ENCODE measurements around the gene RERE. TPM values are rescaled to one million over a fixed set of nuclear protein-coding genes. Genes with fewer than 3 reads are reported as not detected.

The RERE gene
- total and polyA plus RNA-seq, 12 donors = 46.5 to 163 (median 139) TPM

GRCh38 chr1:8796812-8797211, 20.6 kb downstream of the RERE start:
- TF ChIP-seq CTCF (IDR thresholded peaks at IDR 0.05) = no peak
- no peaks in the 10 kb centered on the region for H3K9me3 ChIP-seq
- 32 to 48% methylated on average over 3 of the region's 3 CpGs for WGBS, 2 donors
- DNase-seq (no peak), ATAC-seq (no peak)
- H3K27me3 ChIP-seq = no peaks in the 10 kb centered on the region
- no peak overlapping the region for H3K4me3 ChIP-seq
- H3K36me3 ChIP-seq = peaks cover 0 to 10% (median 0%) of the 10 kb centered on the region in 9 donors
- no peak overlapping the region for H3K27ac ChIP-seq
- intact Hi-C loops (cut with DNase I) = no loop called here
- H3K4me1 ChIP-seq = no peaks in the 10 kb centered on the region

GRCh38 chr1:8794605-8795004, 22.8 kb downstream of the RERE start:
- ATAC-seq = no peak
- peaks cover 0 to 10% (median 0%) of the 10 kb centered on the region in 9 donors for H3K36me3 ChIP-seq
- H3K4me3 ChIP-seq = no peak overlapping the region
- no peak overlapping the region for H3K27ac ChIP-seq
- intact Hi-C loops (cut with DNase I) = no loop called here
- no peak for TF ChIP-seq CTCF (IDR thresholded peaks at IDR 0.05)
- 98 to 99% methylated on average over 3 of the region's 3 CpGs for WGBS, 2 donors
- no peaks in the 10 kb centered on the region for H3K9me3 ChIP-seq
- DNase-seq = no peak
- no peaks in the 10 kb centered on the region for H3K27me3 ChIP-seq
- peaks cover 0 to 9% (median 0%) of the 10 kb centered on the region in 9 donors for H3K4me1 ChIP-seq

- DNase-seq = no peak
- intact Hi-C loops (cut with DNase I) = no loop called here
- H3K27ac ChIP-seq = no peak overlapping the region
- no peak for ATAC-seq
- H3K27me3 ChIP-seq = no peaks in the 10 kb centered on the region
- H3K4me3 ChIP-seq = no peak overlapping the region
- no peak for TF ChIP-seq CTCF (IDR thresholded peaks at IDR 0.05)
- H3K4me1 ChIP-seq = peaks cover 0 to 9% (median 0%) of the 10 kb centered on the region in 9 donors
- 96 to 98% methylated on average over 3 of the region's 3 CpGs for WGBS, 2 donors
- peaks cover 0 to 17% (median 0%) of the 10 kb centered on the region in 9 donors for H3K36me3 ChIP-seq
- no peaks in the 10 kb centered on the region for H3K9me3 ChIP-seq
Measured at GRCh38 chr1:8791819-8792218, 25.6 kb downstream of the RERE start.

GRCh38 chr1:8790987-8791386, 26.5 kb downstream of the RERE start:
- H3K27me3 ChIP-seq = no peaks in the 10 kb centered on the region
- 79% methylated on average over 1 of the region's 1 CpG for WGBS, 2 donors
- H3K9me3 ChIP-seq = no peaks in the 10 kb centered on the region
- peaks cover 0 to 15% (median 0%) of the 10 kb centered on the region in 9 donors for H3K36me3 ChIP-seq
- TF ChIP-seq CTCF (IDR thresholded peaks at IDR 0.05) = no peak
- H3K27ac ChIP-seq = no peak overlapping the region
- H3K4me1 ChIP-seq = peaks cover 0 to 9% (median 0%) of the 10 kb centered on the region in 9 donors
- ATAC-seq (no peak), DNase-seq (no peak)
- H3K4me3 ChIP-seq = no peak overlapping the region
- intact Hi-C loops (cut with DNase I) = no loop called here
